CD4-positive, alpha-beta T cell treated with Interferon gamma for 1 hour (primary cell): Measurements from ENCODE around the gene SLC22A23.

ENCODE experiments used
- DNase-seq: peaks from one replicate; pipeline ENCODE4 v3.0.0-alpha.2; 2020

SLC22A23 gene

DNA sequence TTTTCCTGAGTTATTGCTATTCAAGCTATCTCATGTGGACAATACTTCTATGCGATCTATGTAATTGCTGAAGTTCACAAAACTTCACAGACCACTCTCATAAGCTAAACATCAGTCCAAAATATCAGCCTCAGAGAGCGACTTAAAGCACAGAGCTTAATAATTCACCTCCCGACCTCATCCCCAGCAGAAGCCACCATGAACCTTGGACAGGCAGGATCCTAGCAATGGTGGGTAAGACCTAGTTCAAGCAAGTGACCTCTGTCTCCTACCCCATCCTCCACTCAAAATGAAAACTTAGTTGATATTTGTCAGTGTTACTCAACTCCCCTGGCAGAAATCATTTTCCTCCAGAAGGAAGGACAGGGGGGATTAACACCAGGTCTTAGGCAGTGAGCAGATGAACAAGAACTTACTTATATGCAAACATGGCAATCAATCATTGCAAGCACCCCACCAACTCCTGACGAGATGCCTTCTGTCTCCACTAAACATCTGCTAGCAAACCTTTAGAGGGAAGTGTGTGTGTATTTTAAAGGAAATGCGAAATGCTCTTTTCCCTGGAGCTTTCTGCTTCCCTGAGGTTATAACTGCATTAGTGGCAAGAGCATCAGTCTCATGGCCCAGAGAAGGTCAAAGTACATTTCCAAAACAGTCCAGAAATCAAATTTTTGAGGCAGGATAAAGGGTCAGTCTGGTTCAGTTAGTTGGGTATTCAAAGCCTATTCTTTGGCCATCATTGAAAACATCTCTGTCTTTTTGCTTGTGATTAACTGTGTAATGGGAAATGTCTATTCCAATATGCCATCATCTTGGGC is 90.0 kb downstream of the SLC22A23 start:
- DNase-seq = no peak

DNA sequence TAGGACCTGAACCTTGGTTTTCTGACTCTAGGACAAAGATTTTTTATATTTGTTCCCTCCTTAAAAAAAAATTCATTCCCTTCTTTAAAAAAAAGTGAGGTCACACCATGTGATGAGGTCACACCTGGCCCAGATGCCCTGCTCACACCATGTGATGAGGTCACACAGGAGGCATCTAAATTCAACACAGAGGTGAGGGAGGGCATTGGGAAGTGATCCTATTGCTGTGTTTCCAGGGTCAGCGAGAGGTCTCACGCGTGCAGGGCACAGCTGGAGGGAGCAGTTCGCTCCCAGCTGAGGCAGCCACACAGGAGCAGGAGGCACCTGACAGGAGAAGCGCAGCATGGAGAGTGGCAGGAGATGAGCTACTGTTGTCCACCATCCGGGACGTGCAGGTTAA is 92.5 kb downstream of the SLC22A23 start:
- no peak for DNase-seq

DNA sequence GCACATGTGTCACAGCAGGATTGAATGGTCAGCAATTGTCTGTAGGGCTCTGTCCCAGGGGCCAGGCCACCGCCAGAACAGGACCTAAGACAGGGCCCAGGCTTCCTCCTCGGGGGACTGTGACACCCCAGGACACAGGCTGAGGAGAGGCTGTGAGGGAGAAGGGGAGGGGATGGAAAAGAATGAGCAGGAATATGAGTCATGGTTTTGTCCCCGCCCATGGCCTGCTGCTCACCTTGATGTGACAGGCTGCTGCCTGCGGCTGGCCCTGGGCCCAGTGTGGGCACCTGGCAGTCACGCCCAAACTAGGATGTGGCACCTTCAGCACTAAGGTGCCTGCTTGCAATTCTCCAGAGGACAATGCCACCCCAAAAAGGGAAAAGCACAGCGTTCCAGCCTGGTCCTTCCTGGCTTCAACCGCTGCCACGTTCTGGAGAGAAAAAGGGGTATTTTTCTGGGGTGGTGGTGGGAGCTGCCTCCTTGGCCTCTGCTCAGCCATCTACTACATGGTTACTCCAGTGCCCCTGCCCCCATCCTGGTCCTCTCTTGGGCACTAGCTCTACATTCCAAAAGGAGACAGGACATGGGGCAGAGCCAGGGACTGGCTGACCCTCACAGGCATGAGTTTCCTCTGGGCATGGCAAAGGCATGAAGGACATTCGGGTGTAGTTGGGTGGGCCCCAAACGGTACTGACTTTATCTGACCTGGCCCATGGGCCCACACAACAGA is 93.4 kb downstream of the SLC22A23 start:
- DNase-seq = no peak

DNA sequence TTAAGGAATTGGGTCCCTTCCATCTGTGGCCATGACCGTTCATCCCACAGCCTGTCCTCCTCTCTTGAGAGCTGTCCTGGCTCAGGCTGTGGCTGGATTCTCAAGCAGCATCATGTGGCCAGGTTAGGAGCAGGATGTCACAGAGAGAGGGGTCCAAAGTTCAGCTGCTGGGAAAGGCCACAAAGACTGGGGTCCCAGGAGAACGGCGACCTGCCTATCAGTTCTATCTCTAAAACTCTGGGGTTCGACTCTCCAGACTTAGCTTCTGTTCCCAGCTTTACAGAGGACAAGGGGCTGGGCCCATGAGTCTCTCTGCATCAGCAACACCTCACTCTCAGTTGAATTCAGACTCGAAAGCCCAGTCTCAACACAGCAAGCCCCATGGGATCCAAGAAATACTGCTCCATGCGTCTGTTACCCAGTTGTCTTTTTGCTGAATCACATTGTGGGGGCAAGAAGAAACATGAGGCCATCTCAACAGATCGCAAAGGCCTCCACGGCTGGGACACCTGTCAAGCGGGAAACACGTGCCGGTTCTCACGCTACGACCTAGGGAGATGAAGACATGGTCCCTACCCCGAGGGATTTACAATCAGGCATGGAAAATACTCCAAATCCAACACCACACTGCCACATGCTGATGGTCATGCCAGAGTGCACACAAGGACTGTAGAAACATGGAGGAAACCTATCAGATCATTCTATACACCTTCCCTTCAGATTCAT is 95.4 kb downstream of the SLC22A23 start:
- DNase-seq = no peak

DNA sequence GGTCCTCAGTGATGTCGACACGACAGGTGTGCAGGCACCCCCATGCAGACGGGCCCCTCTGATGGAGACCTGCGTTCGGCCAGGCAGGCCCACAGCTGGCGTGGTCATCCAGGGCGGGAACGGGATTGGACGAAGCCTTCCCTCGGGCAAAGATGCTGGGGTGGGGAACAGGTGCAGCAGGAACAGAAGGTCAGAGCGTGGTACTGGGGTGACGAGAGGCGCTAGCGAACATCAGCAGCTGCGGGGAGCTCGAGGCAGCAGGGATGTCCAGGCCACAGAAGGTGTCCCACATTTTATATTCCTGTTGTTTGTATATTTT is 96.2 kb downstream of the SLC22A23 start:
- DNase-seq = no peak

DNA sequence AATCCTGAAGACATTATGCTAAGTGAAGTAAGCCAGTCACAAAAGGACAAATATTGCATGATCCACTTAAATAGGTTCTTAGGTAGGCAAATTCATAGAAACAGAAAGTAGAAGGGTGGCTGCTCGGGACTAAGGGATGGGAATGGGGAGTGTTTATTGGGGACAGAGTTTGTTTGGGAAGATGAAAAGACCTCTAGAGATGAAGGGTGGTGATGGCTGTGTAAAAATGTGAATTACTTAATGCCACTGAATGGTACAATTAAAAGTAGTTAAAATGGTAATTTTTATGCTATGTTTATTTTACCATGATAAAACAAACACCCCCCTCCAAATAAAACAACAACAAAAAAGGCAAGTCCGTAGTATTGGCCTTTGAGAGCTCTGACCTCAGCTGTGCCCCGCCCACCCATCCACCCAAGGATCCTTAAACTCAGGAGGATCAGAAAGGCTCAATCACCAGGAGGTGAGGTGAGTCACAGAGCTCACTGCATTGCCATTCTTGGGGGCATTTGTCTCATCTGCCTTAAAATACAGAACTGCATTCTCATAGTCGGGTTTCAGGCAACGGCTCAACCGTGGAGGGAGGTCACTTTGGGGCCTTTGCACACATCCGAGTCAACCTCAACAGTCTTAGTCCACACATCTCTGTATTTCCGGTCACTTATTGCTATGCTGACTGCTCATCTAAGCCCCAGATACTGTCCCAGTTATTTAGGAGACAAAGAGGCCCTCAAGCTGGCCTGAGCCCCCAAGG is 96.7 kb downstream of the SLC22A23 start:
- DNase-seq = no peak

DNA sequence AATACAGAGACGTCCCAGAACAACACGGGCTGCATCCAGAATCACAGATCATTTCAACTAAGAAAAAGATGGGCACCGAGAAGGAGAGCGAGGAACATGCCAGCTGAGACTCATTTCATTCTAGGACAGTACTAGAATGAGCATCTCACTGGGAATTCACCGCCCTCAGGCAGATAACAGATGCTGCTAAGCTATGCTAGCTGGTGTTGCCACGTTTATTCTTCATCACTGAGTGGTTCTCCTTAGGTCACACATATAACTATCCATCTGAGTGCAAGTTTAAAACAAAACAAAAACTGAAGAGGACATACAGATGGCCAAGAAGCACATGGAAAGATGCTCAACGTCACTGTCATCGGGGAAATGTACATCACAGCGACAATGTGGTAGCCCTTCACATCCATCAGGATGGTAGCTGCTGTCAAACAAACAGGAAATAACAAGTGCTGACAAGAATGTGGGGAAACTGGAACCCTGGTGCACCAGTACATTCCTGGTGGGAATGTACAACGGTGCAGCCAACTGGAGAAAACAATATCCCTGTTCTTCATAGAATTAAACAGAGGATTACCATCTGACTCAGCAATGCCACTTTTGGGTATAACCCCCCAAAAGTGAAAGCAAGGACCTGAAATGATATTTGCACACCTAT is 97.6 kb downstream of the SLC22A23 start:
- no peak for DNase-seq

DNA sequence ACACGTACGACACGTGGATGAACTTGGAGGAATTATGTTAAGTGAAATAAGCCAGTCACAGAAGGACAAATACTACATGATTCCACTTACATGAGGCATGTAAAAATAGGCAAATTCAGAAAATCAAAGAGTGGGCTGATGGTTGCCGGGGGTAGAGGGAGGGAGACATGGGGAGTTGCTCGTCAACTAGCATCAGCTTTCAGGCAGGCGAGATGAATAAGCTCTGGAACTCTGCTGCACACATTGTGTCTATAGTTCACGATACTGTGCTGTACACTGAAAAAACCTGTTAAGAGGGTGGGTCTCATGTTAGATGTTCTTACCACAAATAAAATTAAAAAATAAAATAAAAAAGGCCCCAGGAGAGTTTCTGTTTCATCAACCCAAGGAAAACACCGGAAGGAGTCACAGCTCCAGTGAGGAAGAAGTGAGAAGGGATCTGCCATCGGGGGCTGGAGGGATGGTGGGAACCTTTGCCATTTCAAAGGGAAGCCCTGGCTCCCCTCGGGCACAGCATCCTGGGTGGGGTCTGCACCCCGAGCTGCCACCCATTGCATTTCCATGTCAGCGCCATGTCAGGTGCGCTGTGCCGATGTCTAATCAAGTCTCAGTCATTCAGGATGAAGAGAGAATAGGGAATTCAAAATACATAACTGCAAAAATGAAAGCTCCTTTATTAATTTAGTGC is 98.3 kb downstream of the SLC22A23 start:
- DNase-seq = no peak

DNA sequence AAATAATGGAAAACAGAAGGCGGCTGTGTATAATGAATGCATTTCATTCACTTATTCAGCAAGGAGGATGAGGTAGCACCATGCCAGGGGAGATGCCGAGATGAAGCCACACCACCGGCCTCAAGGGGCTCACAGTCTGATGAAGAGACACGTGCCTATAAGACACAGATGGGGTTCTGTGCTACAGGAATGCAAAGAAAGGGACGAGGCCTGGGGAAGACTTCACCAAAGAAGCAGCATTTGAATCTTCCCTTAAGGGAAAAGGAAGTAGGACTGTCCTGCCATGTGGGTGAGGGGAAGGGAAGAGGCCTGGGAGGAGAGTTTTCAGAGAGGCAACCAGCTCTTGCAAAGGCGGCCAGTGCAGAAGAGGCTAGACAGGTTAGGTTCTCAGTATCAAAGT is 99.2 kb downstream of the SLC22A23 start:
- DNase-seq = no peak

DNA sequence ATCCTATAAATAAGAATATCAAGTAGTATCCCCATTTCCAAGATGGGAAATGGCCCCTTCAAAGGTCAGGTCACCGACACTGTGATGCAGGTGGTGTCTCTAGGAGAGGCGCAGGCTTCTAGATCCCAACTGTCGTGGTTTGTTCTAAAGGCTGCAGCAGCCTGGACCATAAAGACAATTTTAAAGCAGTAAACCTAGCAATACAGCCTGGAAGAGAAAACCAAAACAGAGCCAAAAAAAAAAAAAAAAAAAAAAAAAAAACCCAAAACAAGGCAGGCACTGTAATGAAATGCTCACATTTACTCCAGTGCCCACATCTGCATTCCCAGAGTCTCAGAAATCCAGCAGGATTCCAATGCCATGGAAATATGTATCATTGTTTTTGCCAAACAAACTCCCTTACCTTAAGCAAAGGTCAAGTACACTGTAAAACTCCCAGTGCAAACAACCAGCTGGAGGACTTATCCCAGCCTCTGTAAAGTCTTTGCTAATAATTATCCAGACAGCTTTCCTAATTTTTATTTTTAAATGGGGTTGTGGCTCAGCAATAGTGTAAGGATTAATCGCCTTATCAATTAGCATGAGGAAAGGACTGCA is 99.9 kb downstream of the SLC22A23 start:
- DNase-seq = no peak

DNA sequence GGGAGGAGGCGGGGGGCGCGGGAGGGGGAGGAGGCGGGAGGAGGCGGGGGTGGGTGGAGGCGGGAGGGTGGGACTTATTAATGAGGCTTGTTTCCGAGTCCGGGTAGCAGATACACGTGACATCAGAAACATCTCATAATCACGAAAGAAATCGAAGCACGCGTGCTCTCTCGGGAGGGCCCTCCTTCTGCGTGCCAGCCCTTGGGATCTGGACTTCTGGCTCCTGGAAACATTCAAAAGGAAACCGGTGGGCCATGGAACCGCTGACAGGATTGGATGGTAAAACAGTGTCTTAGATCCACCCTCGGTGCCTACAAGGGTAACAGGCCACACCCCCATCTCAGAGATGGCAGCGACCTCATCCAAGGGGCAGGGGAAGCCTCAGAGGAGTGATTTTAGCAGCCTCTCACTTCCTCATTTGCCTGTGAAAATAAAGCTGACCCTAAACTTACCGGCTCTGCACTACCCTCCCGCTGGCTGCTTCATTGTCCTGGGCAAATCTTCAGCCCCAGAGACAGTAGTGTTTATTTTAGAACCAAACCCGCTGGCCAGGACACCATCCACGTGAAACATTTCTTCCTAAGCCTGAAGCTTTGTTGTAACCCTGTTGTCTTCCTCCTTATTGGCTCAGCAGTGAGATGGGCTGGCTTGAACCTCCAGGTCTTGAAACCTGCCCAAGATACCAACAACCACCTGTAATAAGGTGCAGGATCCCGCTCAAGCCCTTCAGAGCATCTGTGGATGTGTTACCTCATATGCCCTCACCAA is 100.6 kb downstream of the SLC22A23 start:
- DNase-seq = peak; percentile 82

DNA sequence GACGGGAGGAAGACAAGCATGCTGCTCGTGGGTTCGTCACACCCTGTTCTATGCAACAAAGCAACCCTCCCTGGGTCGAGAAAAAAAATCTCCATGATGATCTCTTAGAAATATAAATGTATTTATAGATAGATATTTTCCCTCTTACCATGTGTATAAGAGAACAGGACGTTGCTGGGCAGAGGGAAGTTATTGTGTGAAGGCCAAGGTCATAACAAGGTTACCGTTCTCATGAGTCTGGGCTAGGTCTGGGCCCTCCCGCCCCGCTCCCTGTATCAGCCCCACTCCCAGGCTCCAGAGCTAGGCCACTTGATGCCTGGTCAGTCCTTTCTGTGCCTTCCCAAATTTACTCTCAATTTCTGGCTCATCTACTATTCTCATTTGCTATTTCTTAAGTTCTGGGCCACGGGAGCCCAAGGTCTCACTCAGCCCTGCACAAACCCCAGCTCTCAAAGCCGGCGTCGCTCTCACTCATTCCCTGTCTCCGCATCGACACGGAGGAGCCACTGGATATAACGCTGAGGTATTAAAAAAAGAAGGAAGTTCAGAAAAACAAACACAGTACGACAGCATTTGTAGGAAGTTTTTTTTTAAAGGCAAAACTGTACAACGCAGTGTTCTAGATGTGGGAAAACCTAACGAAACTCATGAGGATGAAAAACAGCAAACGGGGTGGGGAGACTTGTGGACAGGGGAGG is 101.3 kb downstream of the SLC22A23 start:
- DNase-seq = peak; percentile 5

DNA sequence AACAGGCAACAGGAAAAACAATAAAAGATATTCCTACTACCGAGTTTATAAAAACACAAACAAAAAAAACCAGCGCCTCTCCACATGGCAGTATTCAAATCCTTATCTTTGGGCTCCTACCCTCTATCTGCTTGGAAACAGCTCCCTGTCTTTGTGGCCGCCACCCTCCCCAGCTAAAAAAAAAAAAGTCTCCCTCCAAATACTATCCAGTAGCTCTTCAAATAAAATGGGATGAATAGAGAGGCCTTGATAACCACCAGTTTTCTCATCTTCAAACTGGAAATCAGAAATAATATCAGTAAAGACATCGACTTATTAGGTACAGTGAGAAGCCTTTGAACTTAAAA is 101.9 kb downstream of the SLC22A23 start:
- DNase-seq = no peak

DNA sequence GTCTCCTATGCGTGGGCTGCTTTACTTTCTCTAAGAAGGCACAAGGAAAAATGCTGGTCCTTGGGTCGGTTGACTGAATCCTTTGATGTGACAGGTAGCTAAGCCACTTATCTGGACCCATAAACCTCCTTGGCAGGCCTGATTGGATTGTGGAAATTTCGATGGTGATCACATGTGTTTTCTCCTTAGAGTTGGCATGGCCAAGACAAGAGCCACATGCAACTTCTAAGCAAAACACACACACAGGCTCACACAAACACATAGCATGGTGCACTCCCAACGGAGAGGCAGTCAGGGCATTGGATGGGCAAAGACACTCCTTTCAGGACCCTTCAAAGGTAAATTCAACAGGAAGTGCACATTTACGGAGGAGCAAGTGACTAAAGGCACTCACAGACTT is 102.9 kb downstream of the SLC22A23 start:
- DNase-seq = no peak

DNA sequence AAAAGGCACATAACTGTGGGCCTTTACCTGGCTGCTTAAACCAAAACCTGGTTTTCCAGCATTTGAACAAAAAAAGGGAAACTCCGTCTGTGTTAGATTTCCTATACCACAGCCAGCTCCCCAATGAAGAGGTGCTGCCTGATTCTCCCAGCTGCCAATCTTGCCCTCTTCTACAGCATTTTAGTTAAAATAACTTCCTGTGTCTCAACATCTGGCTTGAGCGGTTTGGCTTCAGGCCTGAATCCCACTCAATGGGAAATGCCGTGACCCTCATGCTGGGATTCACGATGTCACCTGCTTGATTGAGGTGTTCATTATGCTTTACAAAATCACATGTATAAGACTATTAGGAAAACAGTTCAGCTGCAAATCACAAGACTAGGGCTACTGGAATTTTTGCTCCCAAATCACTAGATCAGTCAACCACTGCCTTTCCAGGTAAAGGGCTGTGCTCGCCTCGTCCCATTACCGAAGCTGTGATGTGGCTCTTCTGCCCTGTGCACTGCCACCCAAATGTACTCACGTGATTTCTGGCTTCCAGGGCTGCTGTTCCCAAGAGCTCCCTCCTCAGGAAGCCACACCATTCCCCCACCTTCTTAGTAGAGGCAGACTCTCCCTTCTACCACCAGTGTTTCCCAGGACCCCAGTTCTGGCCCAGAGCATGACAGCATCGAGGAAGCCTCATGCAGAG is 103.5 kb downstream of the SLC22A23 start:
- DNase-seq = no peak

DNA sequence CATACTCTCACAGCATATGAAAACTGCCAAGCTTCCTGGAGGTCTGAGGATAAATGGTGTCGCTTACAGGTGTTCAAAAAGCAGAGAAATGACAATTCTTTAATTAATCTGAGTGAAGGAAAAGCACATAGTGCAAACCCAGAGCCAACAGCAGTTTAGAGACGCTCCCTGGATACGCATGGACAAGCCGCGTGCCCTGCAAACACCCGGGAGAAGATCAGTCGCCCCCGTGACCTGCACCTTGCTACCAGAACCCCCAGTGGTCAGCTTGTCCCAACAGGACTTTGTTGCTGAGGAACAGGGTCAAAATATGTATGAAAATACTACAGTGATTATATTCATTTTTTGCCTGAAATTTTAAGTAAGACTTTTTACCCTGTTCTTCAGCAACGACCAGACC is 104.2 kb downstream of the SLC22A23 start:
- no peak for DNase-seq

DNA sequence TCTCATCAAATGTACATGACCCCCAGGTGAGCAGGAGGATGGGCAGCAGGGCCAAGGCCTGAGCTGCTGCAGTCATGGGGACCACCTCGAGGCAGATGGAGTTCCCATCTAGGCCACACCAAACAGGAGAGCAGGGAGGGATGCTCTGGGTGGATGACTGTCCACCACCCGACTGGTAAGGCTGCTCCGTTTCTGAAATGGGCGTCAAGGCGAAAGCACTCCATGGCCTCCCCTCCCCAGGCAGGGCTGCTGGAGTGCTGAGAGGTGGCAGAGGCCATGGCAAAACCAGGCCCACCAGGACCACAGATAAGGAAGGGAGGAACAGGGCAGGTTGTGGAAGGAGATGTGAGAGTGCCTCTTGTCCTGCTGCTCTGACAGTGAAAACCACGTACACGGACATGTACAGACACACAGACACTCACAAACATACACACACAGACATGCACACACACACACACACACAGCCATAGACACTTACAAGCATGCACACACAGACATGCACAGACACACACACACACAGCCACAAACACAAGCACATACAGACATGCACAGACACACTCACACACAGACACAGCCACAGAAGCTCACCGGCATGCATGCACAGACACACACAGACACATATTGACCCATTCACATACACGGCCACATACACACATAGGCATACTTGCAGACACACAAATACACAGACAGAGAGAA is 104.9 kb downstream of the SLC22A23 start:
- DNase-seq = no peak

DNA sequence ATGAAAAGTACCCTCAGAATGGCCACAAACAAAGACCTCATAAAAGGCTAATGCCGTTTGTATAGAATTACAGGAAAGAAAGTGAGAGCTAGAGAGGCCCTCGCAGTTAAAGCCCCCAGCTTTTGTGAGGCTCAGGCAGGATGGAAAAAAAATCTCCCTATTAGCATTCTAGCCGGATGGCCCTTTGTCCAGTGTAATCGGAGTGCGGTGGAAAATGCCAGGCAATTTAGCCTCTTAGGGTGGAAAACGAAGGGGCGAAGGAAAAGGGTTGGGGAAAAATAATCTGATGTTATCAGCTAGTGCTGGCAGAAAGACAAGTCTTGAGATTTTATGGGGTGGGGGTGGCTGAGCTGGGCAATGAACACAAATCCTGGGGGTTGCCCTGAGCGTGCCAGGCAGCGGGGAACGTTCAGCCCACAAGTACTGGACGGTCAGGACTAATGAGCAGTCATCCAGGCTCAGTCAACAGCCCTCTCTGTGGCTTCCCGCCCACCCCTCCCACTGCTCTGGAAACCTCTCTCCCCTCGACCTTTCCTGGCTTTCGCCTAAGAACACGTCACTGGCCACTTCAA is 105.7 kb downstream of the SLC22A23 start:
- no peak for DNase-seq
